Thoracic aorta (tissue), 2 donors: ENCODE results near the gene MLF2. TPM values are rescaled to one million over a fixed set of nuclear protein-coding genes. Genes with fewer than 3 reads are reported as not detected.
A peak's percentile ranks its signal among the peaks of the same experiment; 100 is the strongest.

ENCODE experiments used
- ATAC-seq: fragments of 150-250 bp; one replicate; pipeline ENCODE4 v1.8.0; 2017; ENCODE audit warnings: low read depth; ENCODE audit not compliant: insufficient number of reproducible peaks, low FRiP score
- DNase-seq: peaks from one replicate; pipeline ENCODE4 v3.0.0-alpha.2; 2020; ENCODE audit warnings: low spot score
- H3K27ac ChIP-seq, 2 donors: fragments of 200-600 bp; sonication (generic); 1 replicate in 1 of 2; 2 replicates in 1 of 2; pipeline ENCODE4 v1.5.1; 2016; ENCODE audit warnings: mild to moderate bottlenecking in 2 of 2, moderate library complexity in 2 of 2
- H3K27me3 ChIP-seq: fragments of 200-600 bp; sonication (generic); replicated peaks from 2 replicates; pipeline ENCODE4 v1.6.0; 2016; ENCODE audit warnings: mild to moderate bottlenecking; ENCODE audit not compliant: insufficient read depth
- H3K36me3 ChIP-seq: fragments of 200-600 bp; sonication (generic); one replicate; pipeline ENCODE4 v1.5.1; 2016
- H3K4me1 ChIP-seq, 2 donors: fragments of 200-600 bp; sonication (generic); 1 replicate in 1 of 2; 2 replicates in 1 of 2; pipeline versions ENCODE4 v1.5.1 to v1.6.0; 2016; ENCODE audit warnings: low read depth in 2 of 2, mild to moderate bottlenecking in 1 of 2; ENCODE audit not compliant: control insufficient read depth in 1 of 2
- H3K4me3 ChIP-seq: fragments of 200-600 bp; sonication (generic); 2 replicates; pipeline ENCODE4 v1.5.1; 2016; ENCODE audit warnings: mild to moderate bottlenecking
- H3K9me3 ChIP-seq: fragments of 200-600 bp; sonication (generic); 2 replicates; pipeline ENCODE4 v1.5.1; 2016
- CTCF ChIP-seq: fragments of 200-600 bp; sonication (generic); IDR thresholded peaks from one replicate; pipeline ENCODE4 v1.5.1; 2019; ENCODE audit warnings: antibody characterized with exemption
- total RNA-seq, 2 donors: library from RNA; depleted of rRNA; stranded (reverse); fragments of >200 nt; gene quantifications; one replicate each; pipeline versions ENCODE4 v1.1.0 to v1.2.3, GENCODE V29; 2016

The MLF2 gene
- total RNA-seq, 2 donors from 2014 or later = 129 to 179 TPM

GRCh38 chr12:6791931-6792520, 39.1 kb upstream of the MLF2 start:
- ATAC-seq = no peak
- no peaks in the 10 kb centered on the region for H3K27me3 ChIP-seq
- no peaks in the 10 kb centered on the region for H3K9me3 ChIP-seq
- no peak for DNase-seq
- H3K36me3 ChIP-seq = no peaks in the 10 kb centered on the region
- peak overlapping the region; percentile 49 for H3K4me3 ChIP-seq
- no peaks in the 10 kb centered on the region for H3K4me1 ChIP-seq
- no peak for TF ChIP-seq CTCF
- peak overlapping the region in 1 of 2 donors; percentile 7 for H3K27ac ChIP-seq

- Histone ChIP-seq H3K4me3 (peak overlapping the region; percentile 31), H3K27me3 (no peaks in the 10 kb centered on the region), H3K36me3 (no peaks in the 10 kb centered on the region), H3K4me1 (no peaks in the 10 kb centered on the region), H3K27ac (no peak overlapping the region), H3K9me3 (no peaks in the 10 kb centered on the region)
- no peak for TF ChIP-seq CTCF
- DNase-seq = no peak
- ATAC-seq = no peak
Observed at GRCh38 chr12:6790496-6791150, 37.7 kb upstream of the MLF2 start.

GRCh38 chr12:6788972-6789924, 36.3 kb upstream of the MLF2 start, which contains the start of gene CD4:
TSS of gene CD4 (plus strand) at chr12:6789528. CDS start at chr12:6800139, 10,611 bp downstream.
- DNase-seq (no peak), ATAC-seq (no peak)
- no peaks in the 10 kb centered on the region for H3K9me3 ChIP-seq
- H3K36me3 ChIP-seq = no peaks in the 10 kb centered on the region
- H3K4me3 ChIP-seq = peak within 1 kb of the TSS; percentile 31
- no peaks in the 10 kb centered on the region for H3K27me3 ChIP-seq
- H3K27ac ChIP-seq = no peak within 1 kb of the TSS
- no peak for TF ChIP-seq CTCF
- no peaks in the 10 kb centered on the region for H3K4me1 ChIP-seq

GRCh38 chr12:6787309-6787708, 34.4 kb upstream of the MLF2 start:
- no peaks in the 10 kb centered on the region for H3K27me3 ChIP-seq
- no peak overlapping the region for H3K27ac ChIP-seq
- no peaks in the 10 kb centered on the region for H3K4me1 ChIP-seq
- H3K36me3 ChIP-seq = no peaks in the 10 kb centered on the region
- H3K4me3 ChIP-seq = no peak overlapping the region
- no peak for TF ChIP-seq CTCF
- DNase-seq (no peak), ATAC-seq (no peak)
- no peaks in the 10 kb centered on the region for H3K9me3 ChIP-seq
